PC-9 (cell line): ENCODE results near the gene CACNA1I. TPM values are rescaled to one million over a fixed set of nuclear protein-coding genes. Genes with fewer than 3 reads are reported as not detected.

ENCODE experiments used
- BruUV-seq: library from RNA; stranded (reverse); fragments of 400-500 nt; replicated peaks from 2 replicates; lab custom pipeline; 2021; lab: Mats Ljungman, UMichigan
- CTCF ChIA-PET: fragments of 300-600 bp; sonication (Branson Sonifier 250); formaldehyde crosslinking; loops from one replicate; lab custom pipeline; 2022; ENCODE audit warnings: antibody characterized with exemption; lab: Charles Lee
- POLR2A ChIA-PET: fragments of 300-600 bp; sonication (Branson Sonifier 250); formaldehyde crosslinking; loops from one replicate; lab custom pipeline; 2022; ENCODE audit warnings: antibody characterized with exemption; ENCODE audit not compliant: unreplicated experiment; lab: Charles Lee
- DNase-seq, 2 experiments: peaks; one replicate each; pipeline versions ENCODE4 v3.0.0 to v3.0.0-alpha.2; 2015 to 2022; ENCODE audit warnings: mixed read lengths in 1 of 2
- H2AFZ ChIP-seq: fragments of 200-600 bp; sonication (generic); 2 replicates; pipeline ENCODE4 v1.8.1; 2017; ENCODE audit warnings: antibody characterized with exemption
- H3F3A ChIP-seq: fragments of 200-600 bp; sonication (generic); 2 replicates; pipeline ENCODE4 v1.8.1; 2017; ENCODE audit warnings: antibody characterized with exemption, mild to moderate bottlenecking, low read depth; ENCODE audit not compliant: insufficient read depth
- H3K27ac ChIP-seq: fragments of 200-600 bp; sonication (generic); 2 replicates; pipeline ENCODE4 v1.6.1; 2016; ENCODE audit warnings: mixed run types
- H3K27me3 ChIP-seq: fragments of 200-600 bp; sonication (generic); 2 replicates; pipeline ENCODE4 v1.6.1; 2016; ENCODE audit warnings: low read depth, mixed run types; ENCODE audit not compliant: insufficient read depth
- H3K36me3 ChIP-seq: fragments of 200-600 bp; sonication (generic); 2 replicates; pipeline ENCODE4 v1.6.1; 2016; ENCODE audit warnings: low read depth, mixed run types
- H3K4me1 ChIP-seq: fragments of 200-600 bp; sonication (generic); replicated peaks from 2 replicates; pipeline ENCODE4 v1.6.1; 2016; ENCODE audit warnings: mixed run types; ENCODE audit not compliant: insufficient read depth
- H3K4me2 ChIP-seq: fragments of 200-600 bp; sonication (generic); 2 replicates; pipeline ENCODE4 v1.6.1; 2017; ENCODE audit warnings: mixed run types
- H3K4me3 ChIP-seq: fragments of 200-600 bp; sonication (generic); 2 replicates; pipeline ENCODE4 v1.6.1; 2016; ENCODE audit warnings: mixed run types
- H3K79me2 ChIP-seq: fragments of 200-600 bp; sonication (generic); 2 replicates; pipeline ENCODE4 v1.6.1; 2017; ENCODE audit warnings: low read depth, mixed run types
- H3K9me2 ChIP-seq: fragments of 200-600 bp; sonication (generic); 2 replicates; pipeline ENCODE4 v1.8.1; 2017; ENCODE audit warnings: mild to moderate bottlenecking; ENCODE audit not compliant: insufficient read depth
- H3K9me3 ChIP-seq: fragments of 200-600 bp; sonication (generic); 2 replicates; pipeline ENCODE4 v1.8.1; 2016; ENCODE audit warnings: low read depth; ENCODE audit not compliant: insufficient read depth
- H4K20me1 ChIP-seq: fragments of 200-600 bp; sonication (generic); 2 replicates; pipeline ENCODE4 v1.8.1; 2017; ENCODE audit not compliant: insufficient read depth
- EZH2 ChIP-seq: fragments of 200-600 bp; sonication (generic); IDR thresholded peaks from 2 replicates; pipeline ENCODE4 v1.8.0; 2017; ENCODE audit warnings: antibody characterized with exemption, low read depth
- intact Hi-C: fragments of 100-400 bp; cut with micrococcal nuclease; formaldehyde crosslinking; loops from one replicate; pipeline ENCODE4 v1.10.0; 2022; ENCODE audit not compliant: unreplicated experiment
- total RNA-seq: library from RNA; stranded (reverse); gene quantifications from 2 replicates; pipeline ENCODE4 v1.2.3, GENCODE V29; 2021
- TF ChIP-seq, protein P1 (sequence below): fragments of 200-600 bp; sonication (generic); conservative IDR thresholded peaks from 2 replicates; pipeline ENCODE4 v1.6.1; 2017; ENCODE audit warnings: mixed run types, antibody characterized with exemption, mild to moderate bottlenecking, moderate library complexity

CACNA1I gene
- total RNA-seq, 1 experiment from 2014 or later: 2.8 TPM

DNA sequence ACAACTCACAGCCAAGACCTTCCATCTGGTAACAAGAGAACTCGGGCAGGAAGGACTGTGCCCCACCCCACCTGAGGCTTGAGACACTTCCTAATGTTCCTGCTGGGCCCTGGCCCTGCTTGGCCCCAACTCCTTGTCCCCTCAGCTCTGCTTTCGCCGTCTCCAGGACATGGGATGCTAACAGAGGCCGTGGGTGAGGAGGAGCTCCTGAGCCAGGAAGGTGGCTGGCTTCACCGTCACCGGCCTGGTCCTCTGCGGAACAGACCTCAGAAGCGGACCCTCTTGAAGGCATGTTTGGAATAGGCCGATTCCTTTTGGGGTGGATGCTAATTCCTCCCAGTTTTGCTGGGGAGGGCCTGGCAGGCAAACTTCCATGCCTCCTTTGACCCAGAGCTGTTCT is 154.3 kb downstream of the CACNA1I start:
- H3K79me2 ChIP-seq: no peaks in the 10 kb centered on the region
- BruUV-seq: no TSS peak
- H3K27me3 ChIP-seq: peaks cover 60% of the 10 kb centered on the region
- no peaks in the 10 kb centered on the region for H3F3A ChIP-seq
- TF ChIP-seq, protein P1, sequence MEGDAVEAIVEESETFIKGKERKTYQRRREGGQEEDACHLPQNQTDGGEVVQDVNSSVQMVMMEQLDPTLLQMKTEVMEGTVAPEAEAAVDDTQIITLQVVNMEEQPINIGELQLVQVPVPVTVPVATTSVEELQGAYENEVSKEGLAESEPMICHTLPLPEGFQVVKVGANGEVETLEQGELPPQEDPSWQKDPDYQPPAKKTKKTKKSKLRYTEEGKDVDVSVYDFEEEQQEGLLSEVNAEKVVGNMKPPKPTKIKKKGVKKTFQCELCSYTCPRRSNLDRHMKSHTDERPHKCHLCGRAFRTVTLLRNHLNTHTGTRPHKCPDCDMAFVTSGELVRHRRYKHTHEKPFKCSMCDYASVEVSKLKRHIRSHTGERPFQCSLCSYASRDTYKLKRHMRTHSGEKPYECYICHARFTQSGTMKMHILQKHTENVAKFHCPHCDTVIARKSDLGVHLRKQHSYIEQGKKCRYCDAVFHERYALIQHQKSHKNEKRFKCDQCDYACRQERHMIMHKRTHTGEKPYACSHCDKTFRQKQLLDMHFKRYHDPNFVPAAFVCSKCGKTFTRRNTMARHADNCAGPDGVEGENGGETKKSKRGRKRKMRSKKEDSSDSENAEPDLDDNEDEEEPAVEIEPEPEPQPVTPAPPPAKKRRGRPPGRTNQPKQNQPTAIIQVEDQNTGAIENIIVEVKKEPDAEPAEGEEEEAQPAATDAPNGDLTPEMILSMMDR: no peak
- TF ChIP-seq EZH2: no peak
- no peaks in the 10 kb centered on the region for H4K20me1 ChIP-seq
- H3K4me2 ChIP-seq: no peak overlapping the region
- no peaks in the 10 kb centered on the region for H3K9me2 ChIP-seq
- no peak overlapping the region for H2AFZ ChIP-seq
- ChIA-PET CTCF (no interaction called here), POLR2A (no interaction called here)
- no peaks in the 10 kb centered on the region for H3K4me1 ChIP-seq
- no peak for DNase-seq
- H3K27ac ChIP-seq: no peak overlapping the region
- H3K36me3 ChIP-seq: no peaks in the 10 kb centered on the region
- intact Hi-C loops: no loop called here
- no peak overlapping the region for H3K4me3 ChIP-seq
- no peaks in the 10 kb centered on the region for H3K9me3 ChIP-seq

DNA sequence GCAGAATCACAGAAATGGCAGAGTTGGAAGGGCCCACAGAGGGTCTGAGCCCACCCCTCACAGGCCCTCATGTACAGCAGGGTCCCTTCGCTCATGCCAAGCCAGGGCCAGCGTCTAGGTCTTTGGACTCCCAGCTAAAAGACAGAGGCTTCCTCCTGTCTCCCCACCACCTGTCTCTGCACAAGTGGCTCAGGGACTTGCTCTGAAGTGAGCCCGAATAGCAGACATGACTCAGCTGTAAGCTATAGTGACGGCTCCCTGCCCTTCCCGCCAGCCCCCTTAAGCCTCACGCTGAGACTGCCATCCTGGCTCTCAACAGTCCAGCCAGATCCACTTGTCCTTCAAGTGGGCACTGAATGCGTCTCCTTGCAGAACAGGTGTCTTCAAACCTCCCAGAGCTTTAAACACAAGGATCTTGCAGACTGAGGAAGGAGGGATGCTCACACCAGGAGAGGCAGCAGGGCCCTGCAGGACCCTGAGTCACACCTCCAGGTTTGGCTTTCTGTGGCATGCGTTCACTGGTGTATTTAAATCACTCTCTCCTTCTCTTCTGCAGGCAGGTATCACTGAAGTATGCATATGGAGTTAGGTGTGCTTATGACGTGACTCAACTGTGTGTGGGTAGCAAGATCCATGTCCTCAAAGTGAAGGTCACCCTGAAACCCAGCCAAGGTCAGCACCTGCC is 154.9 kb downstream of the CACNA1I start:
- Histone ChIP-seq H3K79me2 (no peaks in the 10 kb centered on the region), H2AFZ (no peak overlapping the region), H3K4me3 (no peak overlapping the region), H4K20me1 (no peaks in the 10 kb centered on the region), H3K27ac (no peak overlapping the region), H3K36me3 (no peaks in the 10 kb centered on the region), H3K9me2 (no peaks in the 10 kb centered on the region), H3K27me3 (peaks cover 54% of the 10 kb centered on the region), H3K4me2 (no peak overlapping the region), H3F3A (no peaks in the 10 kb centered on the region), H3K4me1 (no peaks in the 10 kb centered on the region), H3K9me3 (no peaks in the 10 kb centered on the region)
- DNase-seq: no peak
- no TSS peak for BruUV-seq
- no peak for TF ChIP-seq EZH2
- TF ChIP-seq, protein P1: no peak
- intact Hi-C loops: no loop called here
- POLR2A ChIA-PET: interaction anchor here (0.6 to 0.7 kb wide), 2 partner anchors 38 to 76 kb away, joined by 7 to 12 read pairs; no protein-coding TSS in a partner anchor
- CTCF ChIA-PET: no interaction called here

DNA sequence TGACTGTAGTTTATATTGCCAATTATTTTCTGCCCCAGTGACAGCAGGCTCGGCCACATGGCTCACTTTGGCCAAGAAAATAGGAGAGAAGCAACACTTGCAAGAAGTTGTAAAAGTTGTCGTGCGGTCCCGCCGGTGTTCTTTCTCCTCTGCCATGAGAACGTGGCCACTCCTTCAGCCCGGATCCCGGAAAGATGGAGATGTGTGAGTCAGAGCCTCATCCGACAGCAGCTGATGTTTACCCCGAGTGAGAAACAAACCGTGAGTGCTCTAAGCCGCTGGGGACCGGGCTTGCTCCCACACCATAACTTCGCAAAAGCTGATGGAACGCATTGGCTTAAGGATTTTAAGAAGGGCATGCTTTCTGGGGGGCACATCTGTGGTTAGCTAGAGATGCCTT is 157.0 kb downstream of the CACNA1I start:
- TF ChIP-seq, protein P1: no peak
- TF ChIP-seq EZH2: no peak
- no peak overlapping the region for H3K27ac ChIP-seq
- DNase-seq: peak in 1 of 2 experiments; percentile 52
- intact Hi-C loops: no loop called here
- no peaks in the 10 kb centered on the region for H3F3A ChIP-seq
- ChIA-PET POLR2A (interaction anchor here (0.6 kb wide), 1 partner anchor 487 kb away, joined by 5 read pairs; no protein-coding TSS in a partner anchor), CTCF (no interaction called here)
- H3K79me2 ChIP-seq: no peaks in the 10 kb centered on the region
- H4K20me1 ChIP-seq: no peaks in the 10 kb centered on the region
- H3K4me3 ChIP-seq: no peak overlapping the region
- no peak overlapping the region for H2AFZ ChIP-seq
- H3K9me2 ChIP-seq: no peaks in the 10 kb centered on the region
- BruUV-seq: no TSS peak
- no peaks in the 10 kb centered on the region for H3K36me3 ChIP-seq
- peaks cover 51% of the 10 kb centered on the region for H3K27me3 ChIP-seq
- H3K4me2 ChIP-seq: peak overlapping the region; percentile 23; the same call in 1 of the 2 replicates
- H3K4me1 ChIP-seq: no peaks in the 10 kb centered on the region
- H3K9me3 ChIP-seq: no peaks in the 10 kb centered on the region
